Measurements from ENCODE around the gene FRMD3.

DNA sequence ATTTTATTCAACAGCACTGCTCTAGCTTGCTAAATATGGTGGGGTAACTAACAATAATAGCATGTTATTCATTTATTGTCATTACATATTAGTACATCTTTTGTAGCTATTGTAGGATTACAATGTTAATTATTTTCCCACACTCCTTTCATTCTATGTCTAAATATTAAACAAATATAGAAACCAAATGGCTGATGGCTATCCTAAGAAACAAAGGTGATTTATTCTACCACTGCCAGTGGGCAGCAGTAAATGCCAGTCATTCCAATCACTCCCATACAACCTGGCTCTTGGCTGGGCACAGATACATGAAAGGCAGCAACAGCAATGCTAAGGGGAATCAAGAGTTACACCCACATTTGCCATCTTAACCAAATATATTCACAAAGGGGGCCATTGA, 84.1 kb downstream of the FRMD3 start:
- TF ChIP-seq EZH2 (IDR thresholded peaks at IDR 0.05; ENCODE audit: low read length, unreplicated experiment): no peak
- TF ChIP-seq, protein P1, sequence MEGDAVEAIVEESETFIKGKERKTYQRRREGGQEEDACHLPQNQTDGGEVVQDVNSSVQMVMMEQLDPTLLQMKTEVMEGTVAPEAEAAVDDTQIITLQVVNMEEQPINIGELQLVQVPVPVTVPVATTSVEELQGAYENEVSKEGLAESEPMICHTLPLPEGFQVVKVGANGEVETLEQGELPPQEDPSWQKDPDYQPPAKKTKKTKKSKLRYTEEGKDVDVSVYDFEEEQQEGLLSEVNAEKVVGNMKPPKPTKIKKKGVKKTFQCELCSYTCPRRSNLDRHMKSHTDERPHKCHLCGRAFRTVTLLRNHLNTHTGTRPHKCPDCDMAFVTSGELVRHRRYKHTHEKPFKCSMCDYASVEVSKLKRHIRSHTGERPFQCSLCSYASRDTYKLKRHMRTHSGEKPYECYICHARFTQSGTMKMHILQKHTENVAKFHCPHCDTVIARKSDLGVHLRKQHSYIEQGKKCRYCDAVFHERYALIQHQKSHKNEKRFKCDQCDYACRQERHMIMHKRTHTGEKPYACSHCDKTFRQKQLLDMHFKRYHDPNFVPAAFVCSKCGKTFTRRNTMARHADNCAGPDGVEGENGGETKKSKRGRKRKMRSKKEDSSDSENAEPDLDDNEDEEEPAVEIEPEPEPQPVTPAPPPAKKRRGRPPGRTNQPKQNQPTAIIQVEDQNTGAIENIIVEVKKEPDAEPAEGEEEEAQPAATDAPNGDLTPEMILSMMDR (conservative IDR thresholded peaks at IDR 0.05; ENCODE audit: low read depth, low read length): no peak
